Choroid plexus epithelial cell (primary cell): ENCODE data around the gene CEACAM21.
A peak's percentile ranks its signal among the peaks of the same experiment; 100 is the strongest.

Source experiments
- DNase-seq: peaks from one replicate; pipeline ENCODE4 v3.0.0-alpha.2; 2010; ENCODE audit warnings: low read depth
- H3K4me3 ChIP-seq: 2 replicates; pipeline ENCODE4 v1.5.1; 2011; ENCODE audit warnings: low read depth, mild to moderate bottlenecking, control low read depth, low read length, moderate library complexity
- CTCF ChIP-seq: conservative IDR thresholded peaks from 2 replicates; pipeline ENCODE4 v1.5.1; 2011; ENCODE audit warnings: low read depth, mild to moderate bottlenecking, control low read depth, inconsistent platforms, low read length, moderate library complexity

CEACAM21 gene

DNA sequence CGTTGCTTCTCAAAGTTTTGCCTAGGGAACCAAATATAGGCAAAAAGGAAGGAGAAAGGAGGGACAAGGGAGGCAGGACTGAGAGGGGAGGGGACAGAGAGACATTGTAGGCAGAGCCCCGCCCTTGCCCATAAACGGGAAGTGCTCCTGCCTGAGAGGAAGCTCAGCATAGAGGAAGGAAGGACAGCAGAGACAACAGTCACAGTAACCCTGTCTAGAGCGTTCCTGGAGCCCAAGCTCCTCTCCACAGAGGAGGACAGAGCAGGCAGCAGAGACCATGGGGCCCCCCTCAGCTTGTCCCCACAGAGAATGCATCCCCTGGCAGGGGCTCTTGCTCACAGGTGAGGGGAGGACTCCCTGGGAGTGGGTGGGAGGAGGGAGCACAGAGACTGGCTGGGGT, at the start of gene CEACAM21:
Gene CEACAM21 (plus strand): TSS at position 169 of the 400 bp plus-strand sequence. CDS start 109 bp downstream, at position 278.
- DNase-seq, result no peak
- no peak within 1 kb of the TSS for H3K4me3 ChIP-seq
- no peak for TF ChIP-seq CTCF

GRCh38 chr19:41527089-41527488, 48.9 kb upstream of the CEACAM21 start:
- DNase-seq, result no peak
- TF ChIP-seq CTCF, result no peak
- H3K4me3 ChIP-seq, result no peak overlapping the region

DNA sequence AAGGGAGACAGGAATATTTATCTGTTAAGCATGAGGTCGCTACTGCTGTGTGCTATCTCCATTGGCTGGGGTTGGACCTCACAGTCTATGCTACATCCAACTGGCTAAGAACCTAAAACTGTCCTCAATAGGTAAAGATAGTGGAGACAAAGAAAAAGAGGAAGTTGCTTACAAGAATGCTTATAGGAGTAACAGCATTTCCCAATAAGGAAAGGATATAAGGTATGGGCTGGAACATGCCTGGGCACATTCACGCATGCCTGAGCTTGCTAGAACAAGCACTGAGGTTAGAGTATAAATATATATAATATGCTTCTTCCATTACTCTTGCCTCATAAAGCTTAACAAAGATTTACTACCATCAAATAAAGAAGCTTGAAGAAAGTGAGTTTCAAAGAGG, 47.9 kb upstream of the CEACAM21 start:
- no peak for DNase-seq
- TF ChIP-seq CTCF, result no peak
- H3K4me3 ChIP-seq, result no peak overlapping the region

- no peak for TF ChIP-seq CTCF
- no peak overlapping the region for H3K4me3 ChIP-seq
- DNase-seq, result no peak
Measured at GRCh38 chr19:41529484-41530183, 46.3 kb upstream of the CEACAM21 start.

DNA sequence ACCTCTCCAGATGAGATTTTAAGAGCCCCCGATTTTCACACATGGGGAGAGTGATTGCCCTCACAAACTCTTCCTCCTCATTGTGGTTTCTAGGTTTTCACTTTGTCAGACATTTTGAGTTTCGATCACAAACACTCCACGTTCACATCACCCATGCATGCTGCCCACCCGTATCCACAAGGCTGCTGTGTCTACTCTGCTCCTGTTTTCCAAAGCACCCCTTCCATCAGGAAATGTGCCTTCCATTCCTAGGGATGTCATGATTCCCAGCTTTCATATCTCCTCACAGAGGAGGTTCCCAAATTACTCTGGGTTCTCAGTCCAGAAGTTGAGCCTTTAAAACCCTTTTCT, 45.8 kb upstream of the CEACAM21 start:
- H3K4me3 ChIP-seq, result no peak overlapping the region
- no peak for DNase-seq
- no peak for TF ChIP-seq CTCF

GRCh38 chr19:41530761-41531301, 45.1 kb upstream of the CEACAM21 start:
- no peak overlapping the region for H3K4me3 ChIP-seq
- peak; percentile 27 for DNase-seq
- TF ChIP-seq CTCF, result no peak
